IMR-90 (cell line): Measurements from ENCODE around the gene GPR82.

Source experiments
- BHLHE40 ChIP-seq: fragments of 150-350 bp; IDR thresholded peaks from 2 replicates; pipeline ENCODE4 v1.6.1; 2016; ENCODE audit warnings: mild to moderate bottlenecking, low read depth, low read length
- CHD1 ChIP-seq: IDR thresholded peaks from 2 replicates; pipeline ENCODE4 v1.6.1; 2012; ENCODE audit warnings: low read depth, low read length, improper control_type of control experiment
- CTCF ChIP-seq: conservative IDR thresholded peaks from 2 replicates; pipeline ENCODE4 v1.5.1; 2012; ENCODE audit warnings: mild to moderate bottlenecking, low read depth, low read length, improper control_type of control experiment
- ELK1 ChIP-seq: fragments of 150-350 bp; IDR thresholded peaks from 2 replicates; pipeline ENCODE4 v1.6.1; 2016; ENCODE audit warnings: low read depth, mild to moderate bottlenecking, low read length, moderate library complexity, borderline replicate concordance
- FOS ChIP-seq: fragments of 150-350 bp; IDR thresholded peaks from 2 replicates; pipeline ENCODE4 v1.6.1; 2016; ENCODE audit warnings: low read depth, low read length
- MAFK ChIP-seq: IDR thresholded peaks from 2 replicates; pipeline ENCODE4 v1.6.1; 2012; ENCODE audit warnings: low read depth, low read length, improper control_type of control experiment
- MAZ ChIP-seq: IDR thresholded peaks from 2 replicates; pipeline ENCODE4 v1.6.1; 2012; ENCODE audit warnings: low read depth, mild to moderate bottlenecking, low read length, improper control_type of control experiment, moderate library complexity, borderline replicate concordance
- MXI1 ChIP-seq: IDR thresholded peaks from 2 replicates; pipeline ENCODE4 v1.6.1; 2012; ENCODE audit warnings: low read depth, mild to moderate bottlenecking, low read length, moderate library complexity, borderline replicate concordance
- POLR2A ChIP-seq: IDR thresholded peaks from 2 replicates; pipeline ENCODE4 v1.6.1; 2012; ENCODE audit warnings: mild to moderate bottlenecking, low read depth, low read length
- RAD21 ChIP-seq: IDR thresholded peaks from 2 replicates; pipeline ENCODE4 v1.6.1; 2012; ENCODE audit warnings: low read length, improper control_type of control experiment
- RCOR1 ChIP-seq: IDR thresholded peaks from 2 replicates; pipeline ENCODE4 v1.6.1; 2012; ENCODE audit warnings: mild to moderate bottlenecking, low read length, improper control_type of control experiment; ENCODE audit not compliant: insufficient replicate concordance
- RFX5 ChIP-seq: IDR thresholded peaks from 2 replicates; pipeline ENCODE4 v1.8.0; 2012; ENCODE audit warnings: low read depth, mild to moderate bottlenecking, low read length, moderate library complexity
- SMC3 ChIP-seq: fragments of 150-350 bp; IDR thresholded peaks from 2 replicates; pipeline ENCODE4 v1.6.1; 2016; ENCODE audit warnings: low read depth, mild to moderate bottlenecking, antibody characterized with exemption, low read length, moderate library complexity
- USF2 ChIP-seq: fragments of 150-350 bp; IDR thresholded peaks from 2 replicates; pipeline ENCODE4 v1.6.1; 2017; ENCODE audit warnings: mild to moderate bottlenecking, antibody characterized with exemption, low read length, low read depth

- TF ChIP-seq SMC3 (no peak), POLR2A (no peak), CTCF (no peak), ELK1 (no peak), RCOR1 (no peak), BHLHE40 (no peak), CHD1 (no peak), MAZ (no peak), MXI1 (no peak), USF2 (no peak), MAFK (no peak), RFX5 (no peak), FOS (no peak), RAD21 (no peak)
These were observed 15.9 kb downstream of the GPR82 start for GRCh38 chrX:41739871-41740270.
